GM10248 (cell line): ENCODE data around the gene ST6GALNAC6.

Source experiments
- CTCF ChIA-PET: fragments of 300-600 bp; sonication (Branson Sonifier 250); formaldehyde crosslinking; extraction: SDS; loops from one replicate; lab custom pipeline; 2021; ENCODE audit warnings: antibody characterized with exemption; lab: Yijun Ruan, JAX
- POLR2A ChIA-PET: fragments of 350-650 bp; sonication (Branson Sonifier 250); formaldehyde crosslinking; extraction: SDS; loops from one replicate; lab custom pipeline; 2020; ENCODE audit warnings: antibody characterized with exemption; lab: Yijun Ruan, JAX
- DNase-seq: peaks from one replicate; pipeline ENCODE4 v3.0.0; 2012; ENCODE audit errors: extremely low spot score
- CTCF ChIP-seq: IDR thresholded peaks from 2 replicates; pipeline ENCODE4 v1.5.1; 2012; ENCODE audit warnings: mild to moderate bottlenecking, low read depth; ENCODE audit errors: extremely low read depth, missing control alignments, control extremely low read depth

Gene ST6GALNAC6

GRCh38 chr9:127878001-127878651, 21.3 kb downstream of the ST6GALNAC6 start:
- ChIA-PET CTCF (interaction anchor here (1.4 to 2.3 kb wide), 3 partner anchors 8 to 143 kb away, joined by 3 to 13 read pairs (median 3); partner anchors contain the start of gene TOR2A), POLR2A (no interaction called here)
- DNase-seq: no peak
- TF ChIP-seq CTCF: no peak

GRCh38 chr9:127877566-127877998, 21.8 kb downstream of the ST6GALNAC6 start, which contains the start of gene AK1:
TSS of gene AK1 (minus strand) at chr9:127877675. CDS start at chr9:127874617, 3,058 bp downstream.
- POLR2A ChIA-PET: no interaction called here
- no peak for TF ChIP-seq CTCF
- no peak for DNase-seq
- CTCF ChIA-PET: interaction anchor here (0.7 to 2.3 kb wide), 4 partner anchors 7 to 143 kb away, joined by 3 to 13 read pairs (median 3); partner anchors contain the start of gene TOR2A

- no peak for TF ChIP-seq CTCF
- ChIA-PET CTCF (interaction anchor here (0.7 to 1.4 kb wide), 5 partner anchors 12 to 72 kb away, joined by 3 read pairs; no protein-coding TSS in a partner anchor), POLR2A (no interaction called here)
- no peak for DNase-seq
Observed at GRCh38 chr9:127876764-127877562, 22.4 kb downstream of the ST6GALNAC6 start.

- POLR2A ChIA-PET: interaction anchor here (0.6 kb wide), 1 partner anchor 46 kb away, joined by 3 read pairs; no protein-coding TSS in a partner anchor
- CTCF ChIA-PET: interaction anchor here (0.9 to 1.2 kb wide), 3 partner anchors 11 to 46 kb away, joined by 3 read pairs; no protein-coding TSS in a partner anchor
- no peak for TF ChIP-seq CTCF
Observed at GRCh38 chr9:127876026-127876763, 23.2 kb downstream of the ST6GALNAC6 start.

GRCh38 chr9:127875306-127875966, 24.0 kb downstream of the ST6GALNAC6 start:
- CTCF ChIA-PET: interaction anchor here (2.0 kb wide), 1 partner anchor 41 kb away, joined by 4 read pairs; the partner anchor contains the start of gene ST6GALNAC4
- DNase-seq: no peak
- TF ChIP-seq CTCF: no peak
- POLR2A ChIA-PET: no interaction called here

More at GRCh38 chr9:127876026-127876763, 23.2 kb downstream of the ST6GALNAC6 start:
- DNase-seq: no peak
